GM19035 (cell line): ENCODE data around the gene TMEFF1.

Source experiments
- ATAC-seq: cut with Tn5 transposase; IDR thresholded peaks from one replicate; pipeline ENCODE4 v1.9.1; 2021; ENCODE audit not compliant: unreplicated experiment

Gene TMEFF1

GRCh38 chr9:100447041-100447440, 25.9 kb upstream of the TMEFF1 start:
- no peak for ATAC-seq

- ATAC-seq = no peak
Measured at GRCh38 chr9:100448266-100448665, 24.7 kb upstream of the TMEFF1 start.

- no peak for ATAC-seq
Measured at GRCh38 chr9:100449420-100449819, 23.5 kb upstream of the TMEFF1 start.

- no peak for ATAC-seq
Measured at GRCh38 chr9:100452894-100453293, 20.1 kb upstream of the TMEFF1 start.

- ATAC-seq = no peak
Measured at GRCh38 chr9:100455470-100455869, 17.5 kb upstream of the TMEFF1 start.

- no peak for ATAC-seq
Measured at GRCh38 chr9:100457517-100457916, 15.4 kb upstream of the TMEFF1 start.

- no peak for ATAC-seq
Measured at GRCh38 chr9:100459963-100460362, 13.0 kb upstream of the TMEFF1 start.

- no peak for ATAC-seq
Measured at GRCh38 chr9:100465274-100465673, 7.7 kb upstream of the TMEFF1 start.

GRCh38 chr9:100465761-100466160, 7.2 kb upstream of the TMEFF1 start:
- ATAC-seq = no peak

- no peak for ATAC-seq
Measured at GRCh38 chr9:100466171-100466828, 6.6 kb upstream of the TMEFF1 start.

- ATAC-seq = no peak
Measured at GRCh38 chr9:100466829-100467221, 6.1 kb upstream of the TMEFF1 start.

- no peak for ATAC-seq
Measured at GRCh38 chr9:100468041-100468440, 4.9 kb upstream of the TMEFF1 start.

GRCh38 chr9:100472268-100472667, 681 bp upstream of the TMEFF1 start:
- ATAC-seq = no peak

GRCh38 chr9:100473276-100474081, 530 bp downstream of the TMEFF1 start:
- ATAC-seq = peak; percentile 74

GRCh38 chr9:100474082-100474923, 1.4 kb downstream of the TMEFF1 start:
- ATAC-seq = no peak

GRCh38 chr9:100474924-100475276, 2.0 kb downstream of the TMEFF1 start:
- no peak for ATAC-seq

GRCh38 chr9:100477241-100477640, 4.3 kb downstream of the TMEFF1 start:
- ATAC-seq = no peak

- no peak for ATAC-seq
Measured at GRCh38 chr9:100478192-100478591, 5.2 kb downstream of the TMEFF1 start.

- no peak for ATAC-seq
Measured at GRCh38 chr9:100479820-100480219, 6.9 kb downstream of the TMEFF1 start.

- no peak for ATAC-seq
Measured at GRCh38 chr9:100485196-100485595, 12.2 kb downstream of the TMEFF1 start.

- ATAC-seq = no peak
Measured at GRCh38 chr9:100486479-100487176, 13.7 kb downstream of the TMEFF1 start.
